Natural killer cell (primary cell): ENCODE results near the gene GPRIN1. TPM values are rescaled to one million over a fixed set of nuclear protein-coding genes. Genes with fewer than 3 reads are reported as not detected.

Experiments used
- ATAC-seq, 3 donors: fragments of 150-1000 bp in 2 of 3; fragments of 200-7000 bp in 1 of 3; cut with Tn5 transposase; 1 replicate in 1 of 3; 2 replicates in 2 of 3; pipeline ENCODE4 v1.10.0; 2021; ENCODE audit warnings: mild to moderate bottlenecking in 2 of 3, moderate library complexity in 2 of 3
- DNase-seq, 2 donors: peaks; one replicate each; pipeline versions ENCODE4 v3.0.0 to v3.0.0-alpha.2; 2013 to 2021; ENCODE audit warnings: mixed read lengths in 1 of 2
- H3K27ac ChIP-seq: one replicate; pipeline ENCODE4 v1.5.1; 2013; ENCODE audit warnings: mild to moderate bottlenecking, low read length
- H3K27me3 ChIP-seq: one replicate; pipeline ENCODE4 v1.6.1; 2013; ENCODE audit warnings: low read length; ENCODE audit not compliant: control insufficient read depth, insufficient read depth
- H3K36me3 ChIP-seq: one replicate; pipeline ENCODE4 v1.6.1; 2013; ENCODE audit warnings: low read length; ENCODE audit not compliant: control insufficient read depth, insufficient read depth
- H3K4me1 ChIP-seq: one replicate; pipeline ENCODE4 v1.6.1; 2013; ENCODE audit warnings: low read length; ENCODE audit not compliant: control insufficient read depth, insufficient read depth
- H3K4me3 ChIP-seq: one replicate; pipeline ENCODE4 v1.5.1; 2013; ENCODE audit warnings: low read length
- H3K9me3 ChIP-seq: one replicate; pipeline ENCODE4 v1.6.1; 2013; ENCODE audit warnings: low read length; ENCODE audit not compliant: control insufficient read depth, insufficient read depth
- H3K27ac Mint-ChIP-seq, 2 donors: one replicate each; pipeline ENCODE4 v1.8.0; 2022; ENCODE audit warnings: mild to moderate bottlenecking in 2 of 2, mixed read lengths in 2 of 2, moderate library complexity in 1 of 2
- H3K27me3 Mint-ChIP-seq, 2 donors: one replicate each; pipeline ENCODE4 v1.8.0; 2022; ENCODE audit warnings: low read depth in 2 of 2, mixed read lengths in 2 of 2
- H3K36me3 Mint-ChIP-seq: one replicate; pipeline ENCODE4 v1.8.0; 2022; ENCODE audit warnings: mixed read lengths
- H3K4me1 Mint-ChIP-seq, 2 donors: one replicate each; pipeline ENCODE4 v1.8.0; 2022; ENCODE audit warnings: mixed read lengths in 2 of 2
- H3K4me3 Mint-ChIP-seq: one replicate; pipeline ENCODE4 v1.8.0; 2022; ENCODE audit warnings: mild to moderate bottlenecking, moderate library complexity, mixed read lengths
- H3K9me3 Mint-ChIP-seq, 2 donors: one replicate each; pipeline ENCODE4 v1.8.0; 2022; ENCODE audit warnings: mixed read lengths in 2 of 2
- CTCF ChIP-seq: fragments of 200-600 bp; IDR thresholded peaks from one replicate; pipeline ENCODE4 v1.8.0; 2022; ENCODE audit warnings: antibody characterized with exemption
- WGBS: methylation state at CpG from one replicate; pipeline ENCODE4 v1.1.7; 2013; ENCODE audit warnings: missing lambda C conversion rate; ENCODE audit not compliant: insufficient coverage; 5-methylcytosine and 5-hydroxymethylcytosine counted together
- intact Hi-C: fragments of 100-400 bp; cut with micrococcal nuclease; formaldehyde crosslinking; loops from one replicate; pipeline ENCODE4 v1.14.2; 2022
- total RNA-seq, 4 donors: library from RNA; stranded (reverse); fragments of 120-200 nt in 1 of 4; gene quantifications; one replicate each; pipeline versions ENCODE4 v1.2.3 to v1.2.4, GENCODE V29; 2013 to 2022

GPRIN1 gene
- total RNA-seq, 3 donors from 2014 or later (not counting 1 experiment from before 2014, with no cell fraction given): 0.92 to 1.5 (median 1.3) TPM

- no peak for DNase-seq
- intact Hi-C loops: no loop called here
- ATAC-seq: peak in 1 of 3 donors; percentile 35
- Histone ChIP-seq H3K27ac (no peak overlapping the region), H3K9me3 (peaks cover 16% of the 10 kb centered on the region), H3K36me3 (no peaks in the 10 kb centered on the region), H3K27me3 (no peaks in the 10 kb centered on the region), H3K4me3 (no peak overlapping the region), H3K4me1 (no peaks in the 10 kb centered on the region)
- TF ChIP-seq CTCF: no peak
- Mint-ChIP-seq H3K27ac (no peak overlapping the region), H3K27me3 (peaks cover 0 to 4% of the 10 kb centered on the region in 2 donors), H3K4me1 (no peaks in the 10 kb centered on the region), H3K9me3 (no peaks in the 10 kb centered on the region), H3K36me3 (no peaks in the 10 kb centered on the region), H3K4me3 (no peak overlapping the region)
Measured at GRCh38 chr5:176588297-176588696, 21.7 kb downstream of the GPRIN1 start.

- Histone ChIP-seq H3K36me3 (no peaks in the 10 kb centered on the region), H3K27me3 (no peaks in the 10 kb centered on the region), H3K27ac (no peak overlapping the region), H3K4me3 (no peak overlapping the region), H3K4me1 (no peaks in the 10 kb centered on the region), H3K9me3 (peaks cover 16% of the 10 kb centered on the region)
- Mint-ChIP-seq H3K4me1 (no peaks in the 10 kb centered on the region), H3K4me3 (no peak overlapping the region), H3K36me3 (no peaks in the 10 kb centered on the region), H3K9me3 (no peaks in the 10 kb centered on the region), H3K27ac (no peak overlapping the region), H3K27me3 (peaks cover 0 to 4% of the 10 kb centered on the region in 2 donors)
- 89% methylated on average over 6 of the region's 7 CpGs for whole genome bisulfite sequencing
- ATAC-seq (no peak), DNase-seq (no peak)
- intact Hi-C loops: no loop called here
- TF ChIP-seq CTCF: no peak
Measured at GRCh38 chr5:176587398-176587797, 22.6 kb downstream of the GPRIN1 start.

GRCh38 chr5:176583076-176583475 is 26.9 kb downstream of the GPRIN1 start:
- H3K27me3 ChIP-seq: no peaks in the 10 kb centered on the region
- no peaks in the 10 kb centered on the region for H3K36me3 Mint-ChIP-seq
- H3K4me3 ChIP-seq: no peak overlapping the region
- no peaks in the 10 kb centered on the region for H3K4me1 ChIP-seq
- no peaks in the 10 kb centered on the region for H3K9me3 Mint-ChIP-seq
- H3K27ac Mint-ChIP-seq: no peak overlapping the region
- DNase-seq: no peak
- TF ChIP-seq CTCF: no peak
- H3K27me3 Mint-ChIP-seq: no peaks in the 10 kb centered on the region
- H3K4me1 Mint-ChIP-seq: no peaks in the 10 kb centered on the region
- 73% methylated on average over 4 of the region's 4 CpGs for WGBS
- H3K4me3 Mint-ChIP-seq: no peak overlapping the region
- H3K36me3 ChIP-seq: no peaks in the 10 kb centered on the region
- H3K9me3 ChIP-seq: peaks cover 16% of the 10 kb centered on the region
- intact Hi-C loops: no loop called here
- H3K27ac ChIP-seq: no peak overlapping the region
- no peak for ATAC-seq

GRCh38 chr5:176581361-176581760 is 28.6 kb downstream of the GPRIN1 start:
- ATAC-seq (no peak), DNase-seq (no peak)
- Histone ChIP-seq H3K27me3 (no peaks in the 10 kb centered on the region), H3K36me3 (no peaks in the 10 kb centered on the region), H3K27ac (no peak overlapping the region), H3K4me1 (no peaks in the 10 kb centered on the region), H3K4me3 (no peak overlapping the region), H3K9me3 (peaks cover 16% of the 10 kb centered on the region)
- WGBS: 93% methylated on average over 10 of the region's 12 CpGs
- Mint-ChIP-seq H3K36me3 (no peaks in the 10 kb centered on the region), H3K9me3 (no peaks in the 10 kb centered on the region), H3K27ac (no peak overlapping the region), H3K4me1 (no peaks in the 10 kb centered on the region), H3K4me3 (no peak overlapping the region), H3K27me3 (no peaks in the 10 kb centered on the region)
- intact Hi-C loops: no loop called here
- TF ChIP-seq CTCF: no peak
